Fibroblast of the aortic adventitia (primary cell): ENCODE data around the gene ST6GALNAC3. TPM values are rescaled to one million over a fixed set of nuclear protein-coding genes. Genes with fewer than 3 reads are reported as not detected.

Source experiments
- DNase-seq: peaks from one replicate; pipeline ENCODE4 v3.0.0-alpha.2; 2010; ENCODE audit warnings: low read depth
- H3K4me3 ChIP-seq: 2 replicates; pipeline ENCODE4 v1.5.1; 2011; ENCODE audit warnings: low read depth, mild to moderate bottlenecking, control low read depth, low read length, moderate library complexity
- CTCF ChIP-seq: IDR thresholded peaks from 2 replicates; pipeline ENCODE4 v1.5.1; 2011; ENCODE audit warnings: mild to moderate bottlenecking, low read length, control low read depth, inconsistent platforms; ENCODE audit not compliant: insufficient read depth
- total RNA-seq: library from RNA; depleted of rRNA; stranded (reverse); fragments of >200 nt; gene quantifications from 2 replicates; pipeline ENCODE4 v1.2.3, GENCODE V29; 2012; ENCODE audit warnings: low replicate concordance

The ST6GALNAC3 gene
- total RNA-seq, 1 donor, result 3.1 TPM

- no peak for TF ChIP-seq CTCF
- no peak for DNase-seq
- H3K4me3 ChIP-seq, result no peak overlapping the region
Measured at GRCh38 chr1:76366726-76367125, 292.2 kb downstream of the ST6GALNAC3 start.

GRCh38 chr1:76371941-76372340, 297.4 kb downstream of the ST6GALNAC3 start:
- no peak overlapping the region for H3K4me3 ChIP-seq

GRCh38 chr1:76374086-76374485, 299.5 kb downstream of the ST6GALNAC3 start:
- no peak overlapping the region for H3K4me3 ChIP-seq
- DNase-seq, result no peak
- TF ChIP-seq CTCF, result no peak

More at GRCh38 chr1:76371941-76372340, 297.4 kb downstream of the ST6GALNAC3 start:
- DNase-seq, result no peak
- no peak for TF ChIP-seq CTCF

- DNase-seq, result no peak
- TF ChIP-seq CTCF, result no peak
- no peak overlapping the region for H3K4me3 ChIP-seq
Measured at GRCh38 chr1:76377247-76377646, 302.7 kb downstream of the ST6GALNAC3 start.

GRCh38 chr1:76379506-76379905, 305.0 kb downstream of the ST6GALNAC3 start:
- DNase-seq, result no peak
- no peak overlapping the region for H3K4me3 ChIP-seq
- no peak for TF ChIP-seq CTCF

GRCh38 chr1:76381450-76382097, 307.0 kb downstream of the ST6GALNAC3 start:
- DNase-seq, result no peak
- H3K4me3 ChIP-seq, result no peak overlapping the region
- TF ChIP-seq CTCF, result no peak

GRCh38 chr1:76388261-76388660, 313.7 kb downstream of the ST6GALNAC3 start:
- no peak for DNase-seq
- no peak for TF ChIP-seq CTCF
- H3K4me3 ChIP-seq, result no peak overlapping the region
